Sigmoid colon (tissue), 4 donors: Measurements from ENCODE around the gene OXT.

Source experiments
- EP300 ChIP-seq, 4 donors: sonication (generic); formaldehyde crosslinking; IDR thresholded peaks; one replicate each; pipeline ENCODE4 v1.6.1; 2017; ENCODE audit warnings: antibody characterized with exemption in 4 of 4
- POLR2A ChIP-seq, 2 donors: fragments of 450-650 bp; IDR thresholded peaks; one replicate each; pipeline ENCODE4 v1.6.1; 2016; ENCODE audit warnings: antibody characterized with exemption in 2 of 2, mild to moderate bottlenecking in 2 of 2, moderate library complexity in 2 of 2
- TF ChIP-seq, protein P1 (sequence below), 4 experiments: fragments of 450-650 bp in 3 of 4; fragments of 200-600 bp in 1 of 4; IDR thresholded peaks; one replicate each; pipeline ENCODE4 v1.5.1; 2016 to 2019; ENCODE audit warnings: antibody characterized with exemption in 4 of 4, mild to moderate bottlenecking in 3 of 4, moderate library complexity in 2 of 4

DNA sequence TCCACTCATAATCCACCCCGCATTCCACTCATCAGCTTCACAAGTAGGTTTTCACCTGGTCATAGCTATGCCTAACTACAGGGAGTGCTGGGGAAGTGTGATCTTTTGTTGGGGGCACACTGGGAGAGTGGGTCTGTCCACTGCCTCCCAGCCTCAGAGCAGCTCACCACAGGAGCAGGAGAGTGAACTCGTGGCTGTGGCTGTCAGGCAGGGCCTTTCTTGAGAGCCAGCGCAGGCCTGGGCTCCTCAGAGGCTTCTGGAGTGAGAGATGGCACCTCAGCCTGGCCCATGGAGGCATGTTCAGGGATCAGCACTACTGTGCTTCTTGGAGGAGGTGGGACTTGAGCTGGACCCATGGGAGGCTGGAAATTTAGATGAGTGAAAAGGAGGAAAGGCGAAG, 32.0 kb upstream of the OXT start:
- TF ChIP-seq EP300 (IDR thresholded peaks at IDR 0.05), result no peak
- TF ChIP-seq, protein P1, sequence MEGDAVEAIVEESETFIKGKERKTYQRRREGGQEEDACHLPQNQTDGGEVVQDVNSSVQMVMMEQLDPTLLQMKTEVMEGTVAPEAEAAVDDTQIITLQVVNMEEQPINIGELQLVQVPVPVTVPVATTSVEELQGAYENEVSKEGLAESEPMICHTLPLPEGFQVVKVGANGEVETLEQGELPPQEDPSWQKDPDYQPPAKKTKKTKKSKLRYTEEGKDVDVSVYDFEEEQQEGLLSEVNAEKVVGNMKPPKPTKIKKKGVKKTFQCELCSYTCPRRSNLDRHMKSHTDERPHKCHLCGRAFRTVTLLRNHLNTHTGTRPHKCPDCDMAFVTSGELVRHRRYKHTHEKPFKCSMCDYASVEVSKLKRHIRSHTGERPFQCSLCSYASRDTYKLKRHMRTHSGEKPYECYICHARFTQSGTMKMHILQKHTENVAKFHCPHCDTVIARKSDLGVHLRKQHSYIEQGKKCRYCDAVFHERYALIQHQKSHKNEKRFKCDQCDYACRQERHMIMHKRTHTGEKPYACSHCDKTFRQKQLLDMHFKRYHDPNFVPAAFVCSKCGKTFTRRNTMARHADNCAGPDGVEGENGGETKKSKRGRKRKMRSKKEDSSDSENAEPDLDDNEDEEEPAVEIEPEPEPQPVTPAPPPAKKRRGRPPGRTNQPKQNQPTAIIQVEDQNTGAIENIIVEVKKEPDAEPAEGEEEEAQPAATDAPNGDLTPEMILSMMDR (IDR thresholded peaks at IDR 0.05), result no peak
- no peak for TF ChIP-seq POLR2A (IDR thresholded peaks at IDR 0.05)
